CD14-positive monocyte (primary cell): ENCODE measurements around the gene HOXB8. TPM values are rescaled to one million over a fixed set of nuclear protein-coding genes. Genes with fewer than 3 reads are reported as not detected.

Experiments used
- DNase-seq, 3 donors: peaks; one replicate each; pipeline ENCODE4 v3.0.0-alpha.2; 2011 to 2022
- H2AFZ ChIP-seq: 2 replicates; pipeline ENCODE4 v1.6.0; 2012; ENCODE audit warnings: mild to moderate bottlenecking, low read depth, low read length, inconsistent platforms; ENCODE audit not compliant: insufficient read depth, poor library complexity, severe bottlenecking
- H3K27ac ChIP-seq, 2 donors: 1 replicate in 1 of 2; 2 replicates in 1 of 2; pipeline ENCODE4 v1.5.1; 2012 to 2013; ENCODE audit warnings: low read length in 2 of 2, control low read depth in 1 of 2, inconsistent platforms in 1 of 2, low read depth in 1 of 2, mild to moderate bottlenecking in 1 of 2
- H3K27me3 ChIP-seq, 2 donors: one replicate each; pipeline versions ENCODE4 v1.6.0 to v1.6.1; 2011 to 2013; ENCODE audit warnings: low read length in 2 of 2; ENCODE audit not compliant: control insufficient read depth in 2 of 2, insufficient read depth in 2 of 2
- H3K36me3 ChIP-seq, 2 donors: replicated peaks in 1 of 2; 1 replicate in 1 of 2; 2 replicates in 1 of 2; pipeline versions ENCODE4 v1.5.1 to v1.6.1; 2012 to 2013; ENCODE audit warnings: low read length in 2 of 2, control low read depth in 1 of 2, inconsistent platforms in 1 of 2, mild to moderate bottlenecking in 1 of 2; ENCODE audit not compliant: insufficient read depth in 2 of 2, control insufficient read depth in 1 of 2
- H3K4me1 ChIP-seq, 2 donors: 1 replicate in 1 of 2; 2 replicates in 1 of 2; pipeline versions ENCODE4 v1.5.1 to v1.6.1; 2012 to 2013; ENCODE audit warnings: low read length in 2 of 2, control low read depth in 1 of 2, inconsistent platforms in 1 of 2, mild to moderate bottlenecking in 1 of 2, moderate library complexity in 1 of 2; ENCODE audit not compliant: insufficient read depth in 2 of 2, control insufficient read depth in 1 of 2
- H3K4me2 ChIP-seq: replicated peaks from 2 replicates; pipeline ENCODE3; 2012; ENCODE audit warnings: low read length, moderate library complexity, mild to moderate bottlenecking; ENCODE audit not compliant: poor library complexity, severe bottlenecking; ENCODE audit errors: extremely low read depth
- H3K4me3 ChIP-seq, 3 experiments: fragments of 200-600 bp in 1 of 3; sonication (generic) in 1 of 3; replicated peaks in 1 of 3; 1 replicate in 2 of 3; 2 replicates in 1 of 3; pipeline ENCODE4 v1.5.1; 2011 to 2013; ENCODE audit warnings: low read length in 3 of 3, mild to moderate bottlenecking in 3 of 3, control low read depth in 2 of 3, low read depth in 2 of 3, inconsistent platforms in 1 of 3, moderate library complexity in 1 of 3
- H3K79me2 ChIP-seq: 2 replicates; pipeline ENCODE4 v1.6.0; 2012; ENCODE audit warnings: mild to moderate bottlenecking, control low read depth, inconsistent platforms, low read length, moderate library complexity; ENCODE audit not compliant: insufficient read depth
- H3K9ac ChIP-seq: 2 replicates; pipeline ENCODE4 v1.6.0; 2017; ENCODE audit warnings: low read length, mild to moderate bottlenecking; ENCODE audit not compliant: insufficient read depth, poor library complexity, severe bottlenecking
- H3K9me3 ChIP-seq, 2 donors: replicated peaks in 1 of 2; 1 replicate in 1 of 2; 2 replicates in 1 of 2; pipeline versions ENCODE4 v1.5.1 to v1.6.1; 2012 to 2013; ENCODE audit warnings: low read length in 2 of 2, control low read depth in 1 of 2; ENCODE audit not compliant: control insufficient read depth in 1 of 2, insufficient read depth in 1 of 2
- H4K20me1 ChIP-seq: 2 replicates; pipeline ENCODE4 v1.6.0; 2012; ENCODE audit warnings: mild to moderate bottlenecking, low read length, control low read depth, moderate library complexity; ENCODE audit not compliant: insufficient read depth
- H3K27ac Mint-ChIP-seq, 7 donors: one replicate each; pipeline ENCODE4 v1.8.0; 2020; ENCODE audit warnings: mild to moderate bottlenecking in 7 of 7, mixed read lengths in 7 of 7, moderate library complexity in 6 of 7, inconsistent platforms in 2 of 7
- H3K27me3 Mint-ChIP-seq, 3 donors: one replicate each; pipeline ENCODE4 v1.8.0; 2021 to 2022; ENCODE audit warnings: low read depth in 3 of 3, mild to moderate bottlenecking in 3 of 3, mixed read lengths in 3 of 3, moderate library complexity in 3 of 3, inconsistent platforms in 1 of 3
- H3K36me3 Mint-ChIP-seq, 2 donors: one replicate each; pipeline ENCODE4 v1.8.0; 2020; ENCODE audit warnings: mixed read lengths in 2 of 2, inconsistent platforms in 1 of 2, mild to moderate bottlenecking in 1 of 2
- H3K4me1 Mint-ChIP-seq: one replicate; pipeline ENCODE4 v1.8.0; 2020; ENCODE audit warnings: mild to moderate bottlenecking, mixed read lengths
- H3K4me3 Mint-ChIP-seq, 2 donors: one replicate each; pipeline ENCODE4 v1.8.0; 2020; ENCODE audit warnings: mild to moderate bottlenecking in 2 of 2, mixed read lengths in 2 of 2, moderate library complexity in 1 of 2
- H3K9me3 Mint-ChIP-seq, 7 donors: one replicate each; pipeline ENCODE4 v1.8.0; 2020 to 2022; ENCODE audit warnings: mixed read lengths in 7 of 7, mild to moderate bottlenecking in 6 of 7, moderate library complexity in 6 of 7, inconsistent platforms in 2 of 7
- WGBS: methylation state at CpG from one replicate; pipeline ENCODE4 v1.1.5; 2013; ENCODE audit warnings: missing lambda C conversion rate; ENCODE audit not compliant: insufficient coverage; 5-methylcytosine and 5-hydroxymethylcytosine counted together
- intact Hi-C, 2 donors: fragments of 100-400 bp; cut with micrococcal nuclease; formaldehyde crosslinking; loops; one replicate each; pipeline versions ENCODE4 v1.15.0 to v1.15.1; 2023
- polyA plus RNA-seq, 3 donors: library from polyadenylated mRNA; depleted of rRNA in 1 of 3; unstranded in 2 of 3; stranded (reverse) in 1 of 3; fragments of 300-500 nt in 2 of 3; fragments of >200 nt in 1 of 3; fragmentation: Illumina TruSeq in 2 of 3; gene quantifications; 1 replicate in 2 of 3; 2 replicates in 1 of 3; pipeline ENCODE4 v1.2.3, GENCODE V29; 2012 to 2021
- small RNA-seq: library from RNA; depleted of rRNA; stranded (forward); fragments of <200 nt; gene quantifications from one replicate; pipeline ENCODE3, GENCODE V24; 2012; ENCODE audit warnings: low read depth; ENCODE audit not compliant: insufficient read length
- TF ChIP-seq, protein P1 (sequence below): fragments of 200-600 bp; IDR thresholded peaks from one replicate; pipeline ENCODE4 v1.8.0; 2022; ENCODE audit warnings: antibody characterized with exemption, mild to moderate bottlenecking

HOXB8 gene
- polyA plus RNA-seq, 3 donors, result not detected

- DNase-seq, result no peak
- no peaks in the 10 kb centered on the region for H3K4me1 ChIP-seq
- H3K4me2 ChIP-seq, result no peak overlapping the region
- peaks cover 26 to 58% of the 10 kb centered on the region in 2 donors for H3K27me3 ChIP-seq
- TF ChIP-seq, protein P1, sequence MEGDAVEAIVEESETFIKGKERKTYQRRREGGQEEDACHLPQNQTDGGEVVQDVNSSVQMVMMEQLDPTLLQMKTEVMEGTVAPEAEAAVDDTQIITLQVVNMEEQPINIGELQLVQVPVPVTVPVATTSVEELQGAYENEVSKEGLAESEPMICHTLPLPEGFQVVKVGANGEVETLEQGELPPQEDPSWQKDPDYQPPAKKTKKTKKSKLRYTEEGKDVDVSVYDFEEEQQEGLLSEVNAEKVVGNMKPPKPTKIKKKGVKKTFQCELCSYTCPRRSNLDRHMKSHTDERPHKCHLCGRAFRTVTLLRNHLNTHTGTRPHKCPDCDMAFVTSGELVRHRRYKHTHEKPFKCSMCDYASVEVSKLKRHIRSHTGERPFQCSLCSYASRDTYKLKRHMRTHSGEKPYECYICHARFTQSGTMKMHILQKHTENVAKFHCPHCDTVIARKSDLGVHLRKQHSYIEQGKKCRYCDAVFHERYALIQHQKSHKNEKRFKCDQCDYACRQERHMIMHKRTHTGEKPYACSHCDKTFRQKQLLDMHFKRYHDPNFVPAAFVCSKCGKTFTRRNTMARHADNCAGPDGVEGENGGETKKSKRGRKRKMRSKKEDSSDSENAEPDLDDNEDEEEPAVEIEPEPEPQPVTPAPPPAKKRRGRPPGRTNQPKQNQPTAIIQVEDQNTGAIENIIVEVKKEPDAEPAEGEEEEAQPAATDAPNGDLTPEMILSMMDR, result no peak
- H3K9me3 Mint-ChIP-seq, result peaks cover 0 to 4% (median 0%) of the 10 kb centered on the region in 7 donors
- no peaks in the 10 kb centered on the region for H4K20me1 ChIP-seq
- no peak overlapping the region for H3K9ac ChIP-seq
- peaks cover 2% of the 10 kb centered on the region for H3K4me1 Mint-ChIP-seq
- no peaks in the 10 kb centered on the region for H3K79me2 ChIP-seq
- H3K27ac Mint-ChIP-seq, result no peak overlapping the region
- intact Hi-C loops, result no loop called here
- WGBS, result 90% methylated on average over 2 of the region's 5 CpGs
- H3K27me3 Mint-ChIP-seq, result peaks cover 33 to 39% (median 35%) of the 10 kb centered on the region in 3 donors
- no peak overlapping the region for H3K27ac ChIP-seq
- no peaks in the 10 kb centered on the region for H3K36me3 ChIP-seq
- H3K4me3 ChIP-seq, result no peak overlapping the region
- no peaks in the 10 kb centered on the region for H3K9me3 ChIP-seq
- no peak overlapping the region for H2AFZ ChIP-seq
- peak overlapping the region in 1 of 2 donors; percentile 52 for H3K4me3 Mint-ChIP-seq
- peaks cover 0 to 5% of the 10 kb centered on the region in 2 donors for H3K36me3 Mint-ChIP-seq
Measured at GRCh38 chr17:48562934-48563333, 52.2 kb downstream of the HOXB8 start.

Small RNA genes within 50 kb of the gene (small RNA-seq; reads per million reads assigned to genes)
- gene MIR196A1, result not detected

Other genes with a start within 250 kb of the HOXB8 start
- 1 to 10 TPM in 1 of 3 donors, under 1 TPM in 2; 0.13 to 1.0 (median 0.52) TPM for gene SKAP1, start 185.1 kb downstream of the HOXB8 start, polyA plus RNA-seq
- gene HOXB1, start 84.3 kb downstream of the HOXB8 start, polyA plus RNA-seq, result not detected
- gene HOXB2, start 70.2 kb downstream of the HOXB8 start, polyA plus RNA-seq, result 1 to 10 TPM; 1.6 to 3.8 (median 3.3) TPM
- under 1 TPM in 1 of 3 donors, not detected in 2; 0.16 TPM for gene HOXB4, start 36.9 kb downstream of the HOXB8 start, polyA plus RNA-seq
- gene HOXB3, start 25.1 kb downstream of the HOXB8 start, polyA plus RNA-seq, result under 1 TPM in 1 of 3 donors, not detected in 2; 0.56 TPM
- not detected for gene HOXB5, start 21.5 kb downstream of the HOXB8 start, polyA plus RNA-seq
- not detected for gene HOXB6, start 10.3 kb downstream of the HOXB8 start, polyA plus RNA-seq
- not detected for gene HOXB7, start 4.3 kb downstream of the HOXB8 start, polyA plus RNA-seq
- not detected for gene HOXB9, start 11.1 kb upstream of the HOXB8 start, polyA plus RNA-seq
- gene PRAC1, start 107.2 kb upstream of the HOXB8 start, polyA plus RNA-seq, result not detected
- gene PRAC2, start 107.9 kb upstream of the HOXB8 start, polyA plus RNA-seq, result not detected
- gene HOXB13, start 113.5 kb upstream of the HOXB8 start, polyA plus RNA-seq, result not detected
- gene TTLL6, start 201.9 kb upstream of the HOXB8 start, polyA plus RNA-seq, result not detected
- gene CALCOCO2, start 215.7 kb upstream of the HOXB8 start, polyA plus RNA-seq, result 100 to 1,000 TPM in 2 of 3 donors, 10 to 100 TPM in 1; 87.5 to 280 (median 214) TPM